Left renal pelvis (tissue), 4 donors: ENCODE data around the gene POLR3A. TPM values are rescaled to one million over a fixed set of nuclear protein-coding genes. Genes with fewer than 3 reads are reported as not detected.

Source experiments
- DNase-seq, 4 donors: peaks; one replicate each; pipeline ENCODE4 v3.0.0-alpha.2; 2013; ENCODE audit warnings: low read depth in 4 of 4, low spot score in 3 of 4
- polyA plus RNA-seq, 4 donors: library from polyadenylated mRNA; unstranded; fragments of 120-200 nt; gene quantifications; one replicate each; pipeline ENCODE4 v1.2.1, GENCODE V29; 2013; ENCODE audit not compliant: insufficient read length in 4 of 4

POLR3A gene
- polyA plus RNA-seq, 4 donors = 14.9 to 18.6 (median 17.8) TPM

DNA sequence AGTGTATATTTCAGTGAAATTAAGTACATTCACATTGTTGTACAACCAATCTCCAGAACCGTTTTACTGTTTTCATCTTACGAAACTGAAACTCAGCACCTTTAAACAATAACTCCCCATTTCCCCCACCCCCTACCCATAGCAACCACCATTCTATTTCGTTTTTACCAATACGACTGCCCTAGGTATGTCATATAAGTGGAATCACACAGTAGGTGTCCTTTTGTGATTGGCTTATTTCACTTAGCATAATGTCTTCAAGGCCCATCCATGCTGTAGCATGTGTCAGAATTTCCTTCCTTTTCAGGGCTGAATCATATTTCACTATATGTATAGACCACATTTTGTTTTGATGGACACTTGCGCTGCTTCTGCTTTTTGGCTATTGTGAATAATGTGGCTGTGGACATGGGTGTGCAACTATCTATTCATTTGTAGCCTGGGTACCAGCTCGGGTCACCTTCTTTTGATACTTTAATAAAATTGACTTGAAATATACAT is 68.4 kb downstream of the POLR3A start:
- no peak for DNase-seq

DNA sequence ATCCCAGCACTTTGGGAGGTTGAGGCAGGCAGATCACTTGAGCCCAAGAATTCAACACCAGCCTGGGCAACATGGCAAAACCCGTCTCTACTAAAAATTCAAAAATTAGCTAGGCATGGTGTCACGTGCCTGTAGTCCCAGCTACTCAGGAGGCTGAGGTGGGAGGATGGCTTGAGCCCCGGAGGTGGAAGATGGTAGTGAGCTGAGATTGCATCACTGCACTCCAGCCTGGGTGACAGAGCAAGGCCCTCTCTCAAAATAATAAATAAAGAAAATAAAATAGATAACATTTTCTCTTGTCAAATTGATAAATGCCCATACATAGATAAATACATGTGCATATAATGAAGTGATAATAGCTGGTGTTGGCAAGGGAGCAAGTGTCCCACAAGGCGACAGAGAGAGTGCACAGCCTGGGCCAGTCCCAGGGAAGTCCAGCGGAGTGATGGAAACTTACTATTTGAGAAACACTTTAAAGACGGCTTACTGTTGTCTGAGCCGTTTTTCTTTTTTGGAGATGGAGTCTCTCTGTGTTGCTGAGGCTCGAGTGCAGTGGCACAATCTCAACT is 69.3 kb downstream of the POLR3A start:
- DNase-seq = no peak

DNA sequence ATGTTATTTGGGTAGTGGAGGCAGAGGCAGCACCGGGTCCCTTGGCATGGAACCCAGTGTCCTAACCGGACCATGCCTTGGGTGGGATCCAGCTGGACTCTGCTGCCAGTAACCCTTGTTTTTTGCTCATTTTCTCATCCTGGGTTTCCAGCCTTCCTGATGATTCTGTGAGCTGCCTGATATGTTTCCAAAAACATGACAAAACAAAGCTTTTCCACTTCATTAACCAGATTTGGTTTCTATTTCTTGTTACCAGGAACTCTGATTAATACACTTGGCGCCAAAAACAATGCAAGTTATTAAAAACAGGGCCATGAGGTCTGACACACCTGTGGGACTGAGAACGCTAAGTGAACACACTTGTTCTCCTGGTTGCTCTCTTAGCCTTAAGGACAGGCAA is 69.9 kb downstream of the POLR3A start:
- DNase-seq = no peak

DNA sequence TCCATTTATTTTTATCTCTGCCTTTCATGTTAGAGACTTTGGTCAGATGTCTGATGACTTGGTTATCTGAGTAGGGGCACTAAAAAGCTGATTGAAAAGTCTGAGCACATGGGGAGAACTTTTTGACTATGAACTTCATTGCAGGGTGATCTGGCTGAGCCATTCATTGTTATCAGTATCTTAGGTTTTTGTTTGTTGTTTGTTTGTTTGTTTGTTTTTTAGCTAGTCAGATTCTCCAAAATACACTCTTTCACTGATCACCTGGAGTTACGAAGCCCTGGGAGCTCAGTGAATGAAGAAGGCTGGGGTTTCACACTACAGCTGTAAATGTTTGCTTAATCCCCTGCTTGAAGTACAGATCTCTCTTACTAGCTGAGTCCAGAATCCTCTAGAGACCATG is 74.2 kb downstream of the POLR3A start:
- no peak for DNase-seq

DNA sequence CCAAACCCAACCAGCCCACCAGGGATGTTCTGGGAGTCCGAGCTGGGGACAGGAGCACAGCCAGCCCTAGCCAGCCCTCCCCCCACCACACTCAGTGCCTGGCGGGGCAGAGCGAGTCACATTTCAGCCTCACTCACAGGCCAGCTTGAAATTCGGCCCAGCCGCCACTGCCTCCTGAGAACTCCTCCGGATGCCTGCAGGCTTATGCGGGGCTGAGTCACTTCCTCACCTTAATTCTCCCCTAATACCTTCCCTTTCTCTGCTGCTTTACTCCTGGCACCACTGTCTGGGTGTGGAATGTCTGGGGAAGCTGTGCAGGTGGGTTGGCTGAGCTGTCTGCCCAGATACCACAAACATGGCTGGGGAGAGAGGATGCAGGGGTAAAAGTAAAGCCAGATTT is 80.1 kb downstream of the POLR3A start:
- DNase-seq = no peak

DNA sequence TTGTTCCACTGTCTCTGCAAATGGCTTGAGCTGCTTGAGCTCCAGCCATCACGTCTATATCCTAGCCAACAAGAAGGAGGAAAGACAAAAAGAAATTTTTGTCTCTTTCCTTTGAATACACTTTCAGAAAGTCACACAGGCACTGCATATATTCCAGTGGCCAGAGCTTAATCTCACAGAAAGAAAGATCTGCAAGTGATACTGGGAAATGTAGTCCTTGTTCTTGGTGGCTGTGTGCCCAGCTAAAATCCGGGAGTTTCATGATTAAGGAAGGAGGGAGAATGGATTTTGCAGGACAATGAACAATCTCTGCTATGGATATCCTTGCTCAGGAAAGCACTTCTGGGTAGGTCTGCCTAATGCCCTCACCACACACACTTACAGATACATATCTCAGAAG is 83.2 kb downstream of the POLR3A start:
- no peak for DNase-seq

DNA sequence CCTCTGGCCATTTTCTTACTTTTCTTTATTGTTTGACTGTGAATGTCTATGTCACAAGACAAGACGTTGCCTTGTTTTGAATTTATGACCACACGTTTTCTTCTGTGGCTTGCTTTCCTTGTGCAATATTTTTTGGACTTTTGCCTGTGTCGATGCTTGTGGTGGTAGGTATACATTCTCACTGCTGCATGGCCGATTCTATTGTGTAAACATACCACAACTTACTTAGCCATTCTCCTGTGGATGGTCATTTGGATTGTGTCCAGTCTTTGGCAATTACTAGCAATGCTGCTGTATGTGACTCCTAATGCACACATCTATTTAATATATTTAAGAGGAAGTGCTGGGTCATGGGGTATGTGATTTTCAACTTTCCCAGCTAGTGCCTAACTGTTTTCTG is 84.8 kb downstream of the POLR3A start:
- DNase-seq = no peak

DNA sequence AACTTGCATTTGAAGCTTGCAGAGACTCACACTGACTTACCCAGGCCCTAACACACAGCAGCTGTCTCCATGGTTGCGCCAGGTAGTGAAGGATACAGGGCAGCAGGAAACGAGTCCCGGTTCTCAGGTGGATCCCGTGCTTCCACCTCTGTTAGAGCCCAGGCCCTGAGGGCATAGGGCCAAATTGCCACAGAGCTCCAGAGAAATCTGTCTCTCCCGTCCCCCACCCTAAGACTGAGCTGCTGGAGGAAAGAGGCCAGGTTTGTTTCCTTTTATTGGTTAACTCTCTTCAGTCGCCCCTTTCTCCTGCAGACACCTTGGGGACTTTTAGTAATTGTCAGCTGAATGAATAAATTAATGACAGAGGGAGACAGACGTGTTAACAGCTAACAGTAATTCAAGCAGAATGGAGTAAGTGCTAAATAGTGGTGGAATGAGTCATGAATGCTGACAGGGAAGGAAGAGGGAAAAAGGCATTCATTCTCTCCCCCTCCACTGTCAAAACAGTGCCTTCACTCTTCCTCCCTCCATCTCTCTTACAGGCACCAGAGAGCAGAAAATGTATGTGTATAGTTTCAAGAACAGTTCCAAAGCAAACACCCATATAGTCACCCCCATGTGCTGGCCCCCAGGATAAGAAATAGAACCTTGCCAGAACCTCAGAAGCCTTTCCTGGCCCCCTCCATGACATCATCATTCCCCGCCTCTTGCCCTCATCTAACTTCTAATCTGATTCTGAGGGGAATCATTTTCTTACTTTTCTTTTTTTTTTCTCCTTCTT is 86.0 kb downstream of the POLR3A start:
- DNase-seq = no peak

DNA sequence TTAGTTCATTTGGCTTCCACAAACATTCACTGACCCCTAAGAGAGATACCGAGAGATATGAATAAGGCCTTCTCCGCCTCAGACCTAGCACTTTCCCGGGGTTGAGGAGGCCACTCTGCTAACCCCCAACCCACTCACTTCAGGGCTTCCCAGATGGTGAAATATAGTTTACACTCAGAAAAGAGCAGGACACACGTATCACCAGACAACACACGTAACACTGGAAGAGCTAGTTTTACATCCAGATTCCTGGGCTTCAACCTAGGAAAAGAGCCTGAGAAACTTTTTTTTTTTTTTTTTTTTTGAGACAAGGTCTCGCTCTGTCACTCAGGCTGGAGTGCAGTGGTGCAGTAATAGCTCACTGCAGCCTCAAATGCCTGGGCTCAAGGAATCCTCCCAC is 87.5 kb downstream of the POLR3A start:
- DNase-seq = no peak

DNA sequence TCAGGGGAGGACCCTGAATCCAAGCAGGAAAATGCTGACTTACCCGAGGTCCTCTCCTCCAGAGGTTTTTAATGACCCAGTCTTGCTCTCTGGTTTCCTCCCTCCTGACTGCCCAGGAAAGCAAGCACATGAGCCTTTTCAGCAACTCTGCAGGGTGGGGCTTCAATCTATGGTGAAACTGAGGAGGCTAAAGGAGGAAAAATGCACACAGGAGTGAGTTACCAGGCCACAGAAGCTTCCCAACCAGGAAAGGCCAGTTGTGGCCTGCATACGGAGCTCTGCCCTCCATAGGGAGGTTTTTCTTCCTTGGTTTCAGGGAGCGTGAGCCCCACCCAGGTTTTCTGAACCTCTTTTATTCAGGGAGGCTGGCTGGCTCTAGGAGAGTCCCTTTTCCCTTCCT is 88.7 kb downstream of the POLR3A start:
- no peak for DNase-seq

DNA sequence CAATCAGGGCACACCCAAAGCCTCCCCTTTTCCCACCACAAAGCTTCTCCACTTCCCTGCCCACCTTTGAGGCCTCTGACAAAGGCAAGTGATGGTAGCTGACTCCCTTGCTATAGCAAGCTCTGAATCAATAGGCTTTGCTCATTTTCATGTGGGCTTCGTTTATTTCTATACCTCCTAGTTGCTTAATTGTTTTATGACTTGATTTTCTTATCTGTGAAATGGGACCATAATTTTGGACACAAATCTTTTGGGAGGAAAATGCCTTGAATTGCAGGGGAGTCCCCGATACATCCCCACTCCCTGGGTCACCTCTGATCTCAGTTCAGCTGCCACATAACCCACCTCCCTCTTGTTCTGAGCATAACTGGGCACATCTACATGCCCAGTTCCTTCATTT is 89.1 kb downstream of the POLR3A start:
- no peak for DNase-seq

DNA sequence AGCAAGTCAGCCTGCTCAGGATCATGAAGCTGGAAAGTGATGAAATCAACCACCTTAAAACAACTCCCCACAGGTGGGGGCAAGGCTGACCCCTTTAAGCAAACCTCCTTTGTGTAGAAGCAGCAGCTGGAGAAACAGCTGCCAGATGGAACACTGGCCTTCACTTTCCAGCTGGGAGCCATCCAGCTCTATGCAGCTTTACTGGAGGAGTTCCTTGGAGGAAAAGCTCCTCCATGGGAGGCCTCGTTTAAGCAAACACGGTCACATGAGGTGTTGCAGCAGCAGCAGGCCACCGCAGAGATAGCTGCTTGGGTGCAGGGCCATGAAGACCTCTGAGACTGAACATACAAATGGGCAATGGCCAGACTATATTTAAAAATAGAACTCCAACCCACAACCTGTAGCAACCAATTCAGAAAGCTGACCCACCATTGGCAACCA is 89.7 kb downstream of the POLR3A start:
- peak in 2 of 4 donors; percentile 57 to 64 for DNase-seq

DNA sequence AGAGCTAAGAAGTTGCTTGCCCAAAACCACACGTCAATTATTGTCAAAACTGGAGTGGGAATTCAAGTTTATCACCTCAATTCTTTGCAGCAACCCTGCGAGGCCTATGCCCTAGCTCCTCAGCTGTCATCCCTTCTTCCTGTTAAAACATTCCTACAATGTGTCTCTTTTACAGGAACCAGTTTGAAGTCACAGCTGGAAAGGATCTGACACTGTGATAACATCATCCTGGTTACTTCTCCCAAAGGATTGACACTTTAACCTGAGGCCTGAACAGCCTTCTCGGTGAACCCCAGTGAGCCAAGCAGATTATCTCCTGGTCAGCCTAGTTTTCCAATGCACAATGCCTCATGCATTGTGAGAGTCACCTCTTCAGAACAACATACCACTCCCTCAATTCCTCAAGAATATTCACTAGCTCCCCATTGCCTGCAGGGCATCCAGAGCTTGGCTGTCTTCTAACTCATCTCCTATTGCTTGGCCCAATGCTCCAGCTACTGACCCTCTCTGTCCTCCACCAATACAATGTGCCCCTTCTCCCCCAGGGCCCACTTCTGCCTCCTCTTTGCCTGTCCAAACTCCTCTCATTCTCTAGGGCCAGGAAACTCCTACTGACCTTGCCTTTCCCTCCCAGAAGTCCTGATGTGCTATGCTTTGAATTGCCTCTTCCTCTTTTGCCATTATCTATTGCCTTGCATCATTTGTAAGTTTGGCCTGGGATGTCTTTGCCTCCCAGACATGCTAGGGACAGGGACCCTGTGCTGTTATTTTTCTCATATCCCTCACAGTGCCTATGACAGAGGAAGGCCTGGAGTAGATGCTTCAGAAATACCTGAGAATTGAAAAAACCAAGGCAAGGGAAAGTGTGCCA is 92.4 kb downstream of the POLR3A start:
- DNase-seq = no peak

DNA sequence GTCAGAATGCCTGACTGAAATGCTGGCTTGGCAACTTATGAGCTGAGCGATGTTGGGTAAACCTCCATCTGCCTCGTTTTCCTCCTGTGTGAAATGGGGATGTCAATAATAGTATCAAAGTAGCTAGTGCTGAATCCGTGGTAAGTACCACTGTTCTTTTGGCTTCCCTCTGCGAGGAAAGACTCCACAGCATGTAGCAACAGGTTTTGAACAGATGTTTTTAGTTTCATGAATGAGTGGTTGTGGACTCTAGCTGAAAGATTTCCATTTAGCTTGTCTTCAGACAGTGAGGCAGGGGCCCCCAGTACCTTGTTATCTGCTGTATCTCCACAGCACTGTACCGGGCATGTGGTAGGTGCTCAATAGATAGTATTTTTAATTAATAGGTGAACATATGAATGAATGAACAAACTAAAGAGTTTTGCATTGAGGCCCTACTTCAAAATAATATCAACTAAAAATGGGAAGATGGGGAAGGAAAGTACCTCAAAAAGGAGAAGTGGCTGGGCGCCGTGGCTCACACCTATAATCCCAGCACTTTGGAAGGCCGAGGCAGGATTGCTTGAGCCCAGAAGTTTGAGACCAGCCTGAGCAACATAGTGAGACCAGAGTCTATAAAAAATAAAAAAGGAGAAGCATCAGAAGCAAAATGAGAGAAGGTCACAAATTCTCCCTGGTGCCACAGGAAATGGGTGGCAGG is 97.1 kb downstream of the POLR3A start:
- DNase-seq = no peak

DNA sequence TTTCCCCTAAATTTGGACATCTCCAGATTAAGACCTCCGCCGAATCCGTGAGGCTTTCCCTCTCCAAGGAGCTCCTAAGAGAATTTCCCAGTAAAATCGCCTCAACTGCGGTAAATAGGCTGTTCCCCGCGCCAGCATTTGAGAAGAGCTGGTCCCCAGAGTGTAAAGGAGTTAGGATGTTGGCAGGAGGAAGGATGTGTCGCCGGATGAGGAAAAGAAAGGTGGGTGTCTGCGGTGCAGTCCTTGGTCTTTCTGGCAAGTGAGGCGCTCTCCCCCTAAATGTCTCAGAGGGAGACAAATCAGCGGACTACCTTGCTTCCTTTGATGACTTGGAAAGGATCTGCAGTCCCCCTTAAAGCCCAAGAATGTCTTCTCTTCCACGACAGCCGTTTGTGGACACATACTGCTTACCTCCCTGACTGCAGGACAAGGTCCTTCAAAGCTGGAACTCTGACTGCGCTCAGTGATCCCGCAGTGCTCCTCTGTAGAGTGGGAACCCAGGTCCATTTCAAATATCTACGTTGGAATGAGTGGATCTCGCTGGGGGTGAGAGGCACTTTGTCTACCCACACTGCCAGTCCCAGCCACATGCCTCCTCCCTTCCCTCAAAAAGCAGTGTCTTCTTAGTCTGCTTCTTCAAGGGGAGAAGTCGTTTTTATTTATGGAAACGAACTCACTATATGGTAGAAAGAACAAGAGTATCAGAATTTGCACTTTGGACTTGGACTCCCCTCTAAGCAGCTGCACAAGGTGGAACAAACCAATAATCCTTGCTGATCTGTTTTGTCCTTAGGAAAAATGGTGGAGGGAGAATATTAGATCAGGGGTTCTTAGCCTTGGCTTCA is 101.7 kb downstream of the POLR3A start:
- DNase-seq = no peak

DNA sequence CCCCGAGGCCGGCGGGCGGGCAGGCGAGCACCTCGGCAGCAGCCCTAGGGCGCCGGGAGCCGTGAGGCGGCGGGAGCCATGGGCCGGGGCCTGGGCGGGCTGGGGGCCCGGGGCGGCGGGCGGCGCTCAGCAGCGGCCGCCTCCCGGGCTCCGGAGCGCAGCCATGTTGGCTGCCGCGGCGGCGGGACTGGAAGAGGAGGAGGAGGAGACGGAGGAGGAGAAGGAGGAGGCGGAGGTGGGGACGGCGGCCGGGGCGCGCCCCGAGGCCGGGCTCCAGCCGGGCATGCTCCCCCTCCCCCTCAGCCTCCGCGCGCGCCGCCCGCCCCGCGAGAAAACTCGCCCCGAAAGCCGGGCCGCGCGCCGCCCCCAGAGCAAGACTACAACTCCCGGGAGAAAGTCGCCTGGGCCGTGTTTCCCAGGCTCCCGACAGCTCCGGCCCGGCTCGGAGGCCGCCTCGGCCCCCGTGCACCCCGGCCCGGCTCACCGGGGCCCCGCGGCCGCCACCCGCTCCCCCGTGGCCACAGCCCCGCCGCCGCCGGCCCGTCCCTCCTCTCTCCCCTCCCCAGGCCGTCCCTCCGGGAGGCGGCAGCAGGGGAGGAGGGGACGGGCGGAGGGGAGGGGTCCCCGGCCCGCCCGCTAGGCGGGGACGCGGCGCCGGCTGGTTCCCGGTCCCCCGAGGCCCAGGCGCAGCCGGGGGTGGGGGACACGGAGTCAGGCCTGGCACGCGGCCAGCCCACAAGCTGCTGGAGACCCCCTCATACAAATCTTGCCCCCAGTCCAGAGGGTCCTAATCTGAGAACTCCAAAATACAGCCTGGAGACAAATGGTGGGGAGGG is 102.5 kb downstream of the POLR3A start, which contains the start of gene DLG5:
DLG5 (minus strand) TSS at position 190 of the 836 bp plus-strand sequence. CDS start 235 bp downstream, outside the sequence.
- no peak for DNase-seq

DNA sequence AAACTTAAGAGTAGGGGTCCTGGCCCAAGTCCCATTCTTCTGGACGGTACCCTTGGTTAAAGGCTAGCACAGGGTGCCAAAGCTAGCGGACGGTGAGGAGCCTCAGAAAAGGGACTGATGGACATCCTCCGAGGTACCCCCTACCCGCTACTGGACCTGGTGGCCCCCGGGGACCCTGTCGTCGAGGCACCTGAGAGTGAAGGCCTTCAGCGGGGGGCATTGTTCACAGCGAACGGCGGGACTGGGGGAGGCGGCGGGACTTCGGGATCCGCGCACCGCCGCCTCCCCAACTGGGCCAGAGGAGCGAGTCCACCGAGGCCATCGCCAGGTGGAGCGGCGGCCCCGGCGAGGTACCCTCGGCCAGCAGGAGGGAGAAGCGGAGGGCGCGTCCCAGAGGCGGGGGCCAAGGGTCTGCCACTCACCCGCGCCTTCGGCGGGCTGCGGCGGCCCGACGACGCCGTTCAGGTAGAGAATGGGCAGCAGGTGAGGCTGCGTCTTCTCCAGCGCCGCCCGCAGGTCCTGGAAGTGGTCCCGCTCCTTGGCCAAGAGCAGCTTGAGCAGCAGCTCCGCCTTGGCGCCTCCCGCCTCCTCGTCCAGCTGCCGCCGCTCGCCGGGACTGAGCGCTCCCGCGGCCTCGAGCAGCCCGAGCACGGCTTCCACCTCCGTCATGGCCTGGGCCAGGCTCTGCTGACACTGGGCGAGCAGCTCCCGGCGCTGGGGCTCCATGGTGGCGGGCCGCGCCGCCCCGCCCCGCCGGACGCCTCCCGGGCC is 103.3 kb downstream of the POLR3A start:
- DNase-seq = no peak

DNA sequence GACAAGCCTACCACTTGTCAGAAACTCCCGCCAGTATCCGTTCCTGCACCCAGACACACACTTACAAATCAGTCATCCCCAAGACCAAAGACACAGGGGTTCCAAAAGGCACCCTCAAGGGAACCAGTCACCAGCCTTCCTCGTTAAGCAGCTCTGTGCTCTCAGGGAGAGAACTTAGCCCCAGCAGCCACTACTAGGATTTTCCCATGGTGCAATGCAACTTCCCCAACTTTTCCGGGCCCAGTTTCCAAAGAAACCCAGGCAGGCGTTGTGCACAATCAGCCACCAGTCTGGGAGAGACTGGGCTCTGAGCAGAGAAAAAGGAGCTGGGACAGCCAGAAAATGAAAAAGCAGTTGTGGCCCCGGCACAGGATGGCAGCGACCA is 103.9 kb downstream of the POLR3A start:
- no peak for DNase-seq
